GM12892 (cell line): ENCODE results near the gene USP50.

Experiments
- POLR2AphosphoS5 ChIP-seq: IDR thresholded peaks from 2 replicates; pipeline ENCODE4 v1.6.1; 2011; ENCODE audit warnings: low read depth, low read length, control low read depth
- TAF1 ChIP-seq: IDR thresholded peaks from 2 replicates; pipeline ENCODE4 v1.6.1; 2011; ENCODE audit warnings: low read depth, mild to moderate bottlenecking, control low read depth, low read length, borderline replicate concordance

DNA sequence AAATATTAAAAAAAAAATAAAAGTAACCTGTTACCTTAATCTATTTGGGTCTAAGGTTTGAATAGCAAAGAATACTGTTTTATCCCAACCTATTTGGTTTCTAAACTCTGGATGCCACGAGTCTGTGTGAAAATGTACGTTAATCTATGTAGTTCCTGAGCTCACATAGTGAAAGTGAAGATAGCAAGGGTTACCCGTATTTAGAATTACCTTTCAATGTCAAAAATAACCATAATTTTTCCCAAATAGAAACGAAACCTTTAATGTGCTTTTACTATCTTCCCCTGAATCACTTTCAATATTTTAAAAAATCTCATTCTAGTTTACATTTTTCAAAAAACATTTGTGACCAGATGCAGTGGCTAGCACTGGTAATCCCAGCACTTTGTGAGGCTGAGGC, 5.8 kb upstream of the USP50 start:
- TF ChIP-seq POLR2AphosphoS5 (no peak), TAF1 (no peak)
